PC-3 (cell line): ENCODE results near the gene NADSYN1. TPM values are rescaled to one million over a fixed set of nuclear protein-coding genes. Genes with fewer than 3 reads are reported as not detected.

Experiments used
- ATAC-seq: fragments of 200-7000 bp; cut with Tn5 transposase; 2 replicates; pipeline ENCODE4 v1.9.1; 2020; ENCODE audit warnings: mild to moderate bottlenecking, moderate library complexity
- BruUV-seq: library from RNA; stranded (reverse); fragments of 400-500 nt; replicated peaks from 2 replicates; lab custom pipeline; 2021; lab: Mats Ljungman, UMichigan
- CTCF ChIA-PET: fragments of 300-600 bp; sonication (Branson Sonifier 250); formaldehyde crosslinking; loops from one replicate; lab custom pipeline; 2022; ENCODE audit warnings: antibody characterized with exemption; lab: Charles Lee
- POLR2A ChIA-PET: fragments of 300-600 bp; sonication (Branson Sonifier 250); formaldehyde crosslinking; loops from one replicate; lab custom pipeline; 2022; ENCODE audit warnings: antibody characterized with exemption; ENCODE audit not compliant: unreplicated experiment; lab: Charles Lee
- DNase-seq: peaks from one replicate; pipeline ENCODE4 v3.0.0-alpha.2; 2015
- H2AFZ ChIP-seq: fragments of 300-600 bp; sonication (generic); 2 replicates; pipeline ENCODE4 v1.6.0; 2016; ENCODE audit warnings: antibody characterized with exemption, low read length
- H3F3A ChIP-seq: fragments of 300-600 bp; sonication (generic); one replicate; pipeline ENCODE4 v1.6.0; 2017; ENCODE audit warnings: antibody characterized with exemption, low read length, control low read depth, mild to moderate bottlenecking; ENCODE audit not compliant: unreplicated experiment
- H3K27ac ChIP-seq: fragments of 300-600 bp; sonication (generic); 2 replicates; pipeline ENCODE4 v1.5.1; 2016; ENCODE audit warnings: mild to moderate bottlenecking, low read length
- H3K27me3 ChIP-seq: fragments of 300-600 bp; sonication (generic); 2 replicates; pipeline ENCODE4 v1.6.1; 2016; ENCODE audit warnings: low read length, mixed read lengths
- H3K36me3 ChIP-seq: fragments of 300-600 bp; sonication (generic); 2 replicates; pipeline ENCODE4 v1.6.1; 2016; ENCODE audit warnings: low read depth, mixed run types, low read length, mixed read lengths
- H3K4me1 ChIP-seq: fragments of 300-600 bp; sonication (generic); 2 replicates; pipeline ENCODE4 v1.5.1; 2016; ENCODE audit warnings: low read length; ENCODE audit not compliant: insufficient read depth
- H3K4me2 ChIP-seq: fragments of 300-600 bp; sonication (generic); 2 replicates; pipeline ENCODE4 v1.6.0; 2016; ENCODE audit warnings: low read length
- H3K4me3 ChIP-seq: fragments of 300-600 bp; sonication (generic); 2 replicates; pipeline ENCODE4 v1.5.1; 2016; ENCODE audit warnings: mild to moderate bottlenecking, low read length, mixed read lengths
- H3K79me2 ChIP-seq: fragments of 300-600 bp; sonication (generic); 2 replicates; pipeline ENCODE4 v1.6.1; 2017; ENCODE audit warnings: low read length, mixed read lengths
- H3K9ac ChIP-seq: fragments of 300-600 bp; sonication (generic); 2 replicates; pipeline ENCODE4 v1.6.0; 2016; ENCODE audit warnings: mild to moderate bottlenecking, low read length
- H3K9me2 ChIP-seq: fragments of 300-600 bp; sonication (generic); replicated peaks from 2 replicates; pipeline ENCODE4 v1.6.1; 2016; ENCODE audit warnings: mixed run types, low read length, mixed read lengths
- H3K9me3 ChIP-seq: fragments of 300-600 bp; sonication (generic); 2 replicates; pipeline ENCODE4 v1.6.1; 2016; ENCODE audit warnings: low read length, mixed read lengths
- H4K20me1 ChIP-seq: fragments of 300-600 bp; sonication (generic); 2 replicates; pipeline ENCODE4 v1.6.1; 2016; ENCODE audit warnings: low read length, mixed read lengths
- EZH2 ChIP-seq: fragments of 300-600 bp; sonication (generic); IDR thresholded peaks from one replicate; pipeline ENCODE4 v1.6.1; 2017; ENCODE audit warnings: antibody characterized with exemption, mild to moderate bottlenecking, low read length; ENCODE audit not compliant: unreplicated experiment
- EZH2phosphoT487 ChIP-seq: fragments of 300-600 bp; sonication (generic); IDR thresholded peaks from 2 replicates; pipeline ENCODE4 v1.6.1; 2018; ENCODE audit warnings: mild to moderate bottlenecking, antibody characterized with exemption, low read length, borderline replicate concordance
- intact Hi-C: fragments of 100-400 bp; cut with micrococcal nuclease; formaldehyde crosslinking; loops from 2 replicates; pipeline ENCODE4 v1.9.0; 2023
- total RNA-seq: library from RNA; depleted of rRNA; stranded (reverse); fragments of >200 nt; gene quantifications from 2 replicates; pipeline ENCODE4 v1.2.3, GENCODE V29; 2014
- TF ChIP-seq, protein P1 (sequence below): fragments of 300-600 bp; sonication (generic); conservative IDR thresholded peaks from 2 replicates; pipeline ENCODE4 v1.5.1; 2017; ENCODE audit warnings: antibody characterized with exemption, low read depth, mild to moderate bottlenecking, low read length

NADSYN1 gene
- total RNA-seq, 1 experiment from 2014 or later = 64.8 TPM

GRCh38 chr11:71504531-71504930 is 51.5 kb downstream of the NADSYN1 start:
- TF ChIP-seq EZH2 (no peak), EZH2phosphoT487 (no peak)
- TF ChIP-seq, protein P1, sequence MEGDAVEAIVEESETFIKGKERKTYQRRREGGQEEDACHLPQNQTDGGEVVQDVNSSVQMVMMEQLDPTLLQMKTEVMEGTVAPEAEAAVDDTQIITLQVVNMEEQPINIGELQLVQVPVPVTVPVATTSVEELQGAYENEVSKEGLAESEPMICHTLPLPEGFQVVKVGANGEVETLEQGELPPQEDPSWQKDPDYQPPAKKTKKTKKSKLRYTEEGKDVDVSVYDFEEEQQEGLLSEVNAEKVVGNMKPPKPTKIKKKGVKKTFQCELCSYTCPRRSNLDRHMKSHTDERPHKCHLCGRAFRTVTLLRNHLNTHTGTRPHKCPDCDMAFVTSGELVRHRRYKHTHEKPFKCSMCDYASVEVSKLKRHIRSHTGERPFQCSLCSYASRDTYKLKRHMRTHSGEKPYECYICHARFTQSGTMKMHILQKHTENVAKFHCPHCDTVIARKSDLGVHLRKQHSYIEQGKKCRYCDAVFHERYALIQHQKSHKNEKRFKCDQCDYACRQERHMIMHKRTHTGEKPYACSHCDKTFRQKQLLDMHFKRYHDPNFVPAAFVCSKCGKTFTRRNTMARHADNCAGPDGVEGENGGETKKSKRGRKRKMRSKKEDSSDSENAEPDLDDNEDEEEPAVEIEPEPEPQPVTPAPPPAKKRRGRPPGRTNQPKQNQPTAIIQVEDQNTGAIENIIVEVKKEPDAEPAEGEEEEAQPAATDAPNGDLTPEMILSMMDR = no peak
- ChIA-PET CTCF (no interaction called here), POLR2A (no interaction called here)
- ATAC-seq (no peak), DNase-seq (no peak)
- H3K4me3 ChIP-seq = no peak overlapping the region
- no peak overlapping the region for H2AFZ ChIP-seq
- no peaks in the 10 kb centered on the region for H3K9me2 ChIP-seq
- intact Hi-C loops = no loop called here
- H3K9ac ChIP-seq = no peak overlapping the region
- no peaks in the 10 kb centered on the region for H3K27me3 ChIP-seq
- no peaks in the 10 kb centered on the region for H3F3A ChIP-seq
- no peak overlapping the region for H3K4me2 ChIP-seq
- no peak overlapping the region for H3K27ac ChIP-seq
- no TSS peak for BruUV-seq
- no peaks in the 10 kb centered on the region for H3K9me3 ChIP-seq
- peaks cover 6% of the 10 kb centered on the region for H3K36me3 ChIP-seq
- peaks cover 12% of the 10 kb centered on the region; the same call in 1 of the 2 replicates for H3K4me1 ChIP-seq
- H4K20me1 ChIP-seq = no peaks in the 10 kb centered on the region
- no peaks in the 10 kb centered on the region for H3K79me2 ChIP-seq

DNA sequence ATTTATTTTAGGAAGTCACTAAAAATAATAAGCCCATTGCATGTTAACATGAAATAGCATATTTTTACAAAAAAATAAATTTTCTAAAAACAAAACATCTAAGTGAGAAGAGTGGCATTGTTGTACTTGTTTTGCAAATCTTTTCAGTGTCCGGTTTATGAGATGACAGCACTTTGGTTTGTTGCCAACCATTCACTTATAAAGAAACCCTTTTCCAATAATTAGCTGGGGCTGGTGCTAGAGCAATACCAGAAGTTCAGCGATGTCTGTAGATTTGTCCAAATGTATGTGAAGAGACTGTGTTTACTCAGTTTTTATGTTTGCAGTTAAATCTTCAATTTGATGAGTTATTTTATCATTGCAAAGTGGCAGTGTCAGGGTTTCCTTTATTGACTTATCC is 52.0 kb downstream of the NADSYN1 start:
- DNase-seq (no peak), ATAC-seq (no peak)
- H3K79me2 ChIP-seq = no peaks in the 10 kb centered on the region
- H3K27me3 ChIP-seq = no peaks in the 10 kb centered on the region
- H3K4me3 ChIP-seq = no peak overlapping the region
- H3K27ac ChIP-seq = no peak overlapping the region
- H3F3A ChIP-seq = no peaks in the 10 kb centered on the region
- POLR2A ChIA-PET = no interaction called here
- intact Hi-C loops = no loop called here
- TF ChIP-seq, protein P1 = no peak
- no peak for TF ChIP-seq EZH2phosphoT487
- TF ChIP-seq EZH2 = no peak
- H4K20me1 ChIP-seq = no peaks in the 10 kb centered on the region
- peaks cover 3% of the 10 kb centered on the region; the same call in 1 of the 2 replicates for H3K36me3 ChIP-seq
- no peaks in the 10 kb centered on the region for H3K9me2 ChIP-seq
- no peak overlapping the region for H3K9ac ChIP-seq
- no peaks in the 10 kb centered on the region for H3K9me3 ChIP-seq
- CTCF ChIA-PET = interaction anchor here (0.6 kb wide), 1 partner anchor 769 kb away, joined by 3 read pairs; no protein-coding TSS in a partner anchor
- no peak overlapping the region for H3K4me2 ChIP-seq
- peaks cover 8% of the 10 kb centered on the region; the same call in 1 of the 2 replicates for H3K4me1 ChIP-seq
- BruUV-seq = no TSS peak
- no peak overlapping the region for H2AFZ ChIP-seq

- Histone ChIP-seq H3K4me3 (no peak overlapping the region), H3K79me2 (no peaks in the 10 kb centered on the region), H3F3A (no peaks in the 10 kb centered on the region), H3K4me1 (no peaks in the 10 kb centered on the region), H3K27ac (no peak overlapping the region), H3K4me2 (no peak overlapping the region), H3K9ac (no peak overlapping the region), H3K9me3 (no peaks in the 10 kb centered on the region), H3K27me3 (no peaks in the 10 kb centered on the region), H3K36me3 (no peaks in the 10 kb centered on the region), H4K20me1 (no peaks in the 10 kb centered on the region), H3K9me2 (no peaks in the 10 kb centered on the region), H2AFZ (no peak overlapping the region)
- ChIA-PET POLR2A (no interaction called here), CTCF (interaction anchor here (0.5 to 0.6 kb wide), 3 partner anchors 79 to 1087 kb away, joined by 3 to 4 read pairs (median 4); no protein-coding TSS in a partner anchor)
- no peak for ATAC-seq
- no peak for DNase-seq
- TF ChIP-seq EZH2phosphoT487 (no peak), EZH2 (no peak)
- TF ChIP-seq, protein P1 = no peak
- intact Hi-C loops = no loop called here
- BruUV-seq = no TSS peak
These were observed 52.8 kb downstream of the NADSYN1 start for GRCh38 chr11:71505781-71506180.
